Endothelial cell of umbilical vein (primary cell): ENCODE results near the gene BAX. TPM values are rescaled to one million over a fixed set of nuclear protein-coding genes. Genes with fewer than 3 reads are reported as not detected.

Source experiments
- BruUV-seq: library from RNA; stranded (reverse); fragments of 400-500 nt; replicated peaks from 2 replicates; lab custom pipeline; 2021; lab: Mats Ljungman, UMichigan
- CTCF ChIA-PET: fragments of 300-600, 350-600 bp; sonication (Branson Sonifier 250); formaldehyde crosslinking; loops from one replicate; lab custom pipeline; 2021; ENCODE audit warnings: antibody characterized with exemption, inconsistent platforms; lab: Charles Lee
- POLR2A ChIA-PET: fragments of 300-600, 350-600 bp; sonication (Branson Sonifier 250); formaldehyde crosslinking; loops from one replicate; lab custom pipeline; 2021; ENCODE audit warnings: antibody characterized with exemption, inconsistent platforms; lab: Charles Lee
- DNase-seq: peaks from one replicate; pipeline ENCODE4 v3.0.0-alpha.2; 2011; ENCODE audit warnings: low read depth, low spot score
- FAIRE-seq: peaks from 2 replicates; lab custom pipeline; 2011; peaks lifted over from hg19 to GRCh38; lab: Jason Lieb, UNC
- H2AFZ ChIP-seq: 2 replicates; pipeline ENCODE4 v1.6.0; 2012; ENCODE audit warnings: low read depth, low read length, control low read depth, inconsistent platforms
- H3K27ac ChIP-seq: 2 replicates; pipeline ENCODE4 v1.5.1; 2011; ENCODE audit warnings: low read depth, mild to moderate bottlenecking, control low read depth, low read length, moderate library complexity; ENCODE audit not compliant: insufficient read depth
- H3K27me3 ChIP-seq, 2 experiments: 2 replicates each; pipeline versions ENCODE4 v1.6.0 to v1.6.1; 2011; ENCODE audit warnings: low read length in 2 of 2, mixed read lengths in 1 of 2; ENCODE audit not compliant: control insufficient read depth in 2 of 2, insufficient read depth in 2 of 2
- H3K36me3 ChIP-seq, 2 experiments: 2 replicates in 1 of 2; 3 replicates in 1 of 2; pipeline ENCODE4 v1.5.1; 2011; ENCODE audit warnings: low read length in 2 of 2, mild to moderate bottlenecking in 1 of 2, moderate library complexity in 1 of 2; ENCODE audit not compliant: control insufficient read depth in 2 of 2, insufficient read depth in 2 of 2; ENCODE audit errors: extremely low read depth in 1 of 2
- H3K4me1 ChIP-seq: 3 replicates; pipeline ENCODE4 v1.5.1; 2011; ENCODE audit warnings: mild to moderate bottlenecking, low read length; ENCODE audit not compliant: control insufficient read depth, insufficient read depth; ENCODE audit errors: extremely low read depth
- H3K4me2 ChIP-seq: 2 replicates; pipeline ENCODE4 v1.6.1; 2011; ENCODE audit warnings: low read length, control low read depth, mixed read lengths; ENCODE audit not compliant: insufficient read depth
- H3K4me3 ChIP-seq, 3 experiments: fragments of 200-600 bp in 1 of 3; sonication (generic), shearing (Covaris generic) in 1 of 3; replicated peaks in 1 of 3; 2 replicates each; pipeline ENCODE4 v1.5.1; 2011 to 2016; ENCODE audit warnings: control low read depth in 3 of 3, low read length in 3 of 3, mild to moderate bottlenecking in 2 of 3, inconsistent platforms in 1 of 3, low read depth in 1 of 3, moderate library complexity in 1 of 3; ENCODE audit not compliant: insufficient read depth in 1 of 3
- H3K79me2 ChIP-seq: 2 replicates; pipeline ENCODE4 v1.6.0; 2012; ENCODE audit warnings: low read length, inconsistent platforms; ENCODE audit not compliant: control insufficient read depth, insufficient read depth
- H3K9ac ChIP-seq: replicated peaks from 2 replicates; pipeline ENCODE3; 2011; ENCODE audit warnings: low read length, control low read depth; ENCODE audit not compliant: insufficient read depth; ENCODE audit errors: extremely low read depth
- H3K9me1 ChIP-seq: replicated peaks from 3 replicates; pipeline ENCODE4 v1.6.0; 2011; ENCODE audit warnings: mild to moderate bottlenecking, low read length; ENCODE audit not compliant: control insufficient read depth, insufficient read depth; ENCODE audit errors: extremely low read depth
- H3K9me3 ChIP-seq: replicated peaks from 2 replicates; pipeline ENCODE4 v1.5.1; 2012; ENCODE audit warnings: low read length, inconsistent platforms; ENCODE audit not compliant: control insufficient read depth, insufficient read depth
- H4K20me1 ChIP-seq: replicated peaks from 2 replicates; pipeline ENCODE3; 2011; ENCODE audit warnings: mild to moderate bottlenecking, low read length; ENCODE audit not compliant: control insufficient read depth, insufficient read depth; ENCODE audit errors: extremely low read depth
- FOS ChIP-seq: IDR thresholded peaks from 2 replicates; pipeline ENCODE4 v1.6.1; 2011; ENCODE audit warnings: mild to moderate bottlenecking, low read length, moderate library complexity, borderline replicate concordance; ENCODE audit not compliant: insufficient read depth
- GATA2 ChIP-seq: IDR thresholded peaks from 2 replicates; pipeline ENCODE4 v1.7.0; 2011; ENCODE audit warnings: low read depth, mild to moderate bottlenecking, moderate library complexity, mixed read lengths, low read length; ENCODE audit not compliant: insufficient read length, insufficient read depth
- JUN ChIP-seq: IDR thresholded peaks from 2 replicates; pipeline ENCODE4 v1.6.1; 2011; ENCODE audit warnings: borderline replicate concordance, low read depth; ENCODE audit not compliant: insufficient read length, insufficient read depth
- MAX ChIP-seq: IDR thresholded peaks from 2 replicates; pipeline ENCODE4 v1.6.1; 2011; ENCODE audit not compliant: insufficient read depth, insufficient read length
- MYC ChIP-seq: IDR thresholded peaks from one replicate; pipeline ENCODE4 v1.6.1; 2011; ENCODE audit warnings: mild to moderate bottlenecking, low read depth, low read length
- POLR2A ChIP-seq: IDR thresholded peaks from 2 replicates; pipeline ENCODE4 v1.6.1; 2012; ENCODE audit warnings: low read depth, mild to moderate bottlenecking, control low read depth, low read length
- POLR2AphosphoS5 ChIP-seq: IDR thresholded peaks from 2 replicates; pipeline ENCODE4 v1.6.1; 2012; ENCODE audit warnings: low read depth, mild to moderate bottlenecking, control low read depth, low read length, moderate library complexity; ENCODE audit not compliant: insufficient read depth
- dilution Hi-C: fragments of 300-500 bp; cut with MboI; formaldehyde crosslinking; loops from one replicate; pipeline ENCODE4 v1.15.0; 2019; ENCODE audit warnings: low sequenced_read_pairs; ENCODE audit not compliant: extremely low pct_ligation_motif_present
- intact Hi-C: fragments of 100-400 bp; cut with micrococcal nuclease; formaldehyde crosslinking; loops from one replicate; pipeline ENCODE4 v1.10.0; 2022
- polyA plus RNA-seq, 4 experiments: library from polyadenylated mRNA; depleted of rRNA in 3 of 4; stranded (reverse) in 3 of 4; unstranded in 1 of 4; fragments of >200 nt; gene quantifications; 2 replicates each; pipeline versions ENCODE4 v1.2.1 to v1.2.3, GENCODE V29; 2011 to 2012; ENCODE audit warnings: missing spikeins in 1 of 4
- total RNA-seq: library from RNA; stranded (reverse); gene quantifications from 2 replicates; pipeline ENCODE4 v1.2.3, GENCODE V29; 2021
- TF ChIP-seq, protein P1 (sequence below), 2 donors: IDR thresholded peaks; 1 replicate in 1 of 2; 2 replicates in 1 of 2; pipeline ENCODE4 v1.5.1; 2011; ENCODE audit warnings: low read length in 2 of 2, mild to moderate bottlenecking in 2 of 2, moderate library complexity in 2 of 2, control low read depth in 1 of 2, inconsistent platforms in 1 of 2, low read depth in 1 of 2; ENCODE audit not compliant: insufficient read depth in 1 of 2; ENCODE audit errors: extremely low read depth in 1 of 2

BAX gene
- total and polyA plus RNA-seq, 2 donors (not counting 3 experiments of a cell fraction or from before 2014, with no cell fraction given) = 267 to 283 TPM

DNA sequence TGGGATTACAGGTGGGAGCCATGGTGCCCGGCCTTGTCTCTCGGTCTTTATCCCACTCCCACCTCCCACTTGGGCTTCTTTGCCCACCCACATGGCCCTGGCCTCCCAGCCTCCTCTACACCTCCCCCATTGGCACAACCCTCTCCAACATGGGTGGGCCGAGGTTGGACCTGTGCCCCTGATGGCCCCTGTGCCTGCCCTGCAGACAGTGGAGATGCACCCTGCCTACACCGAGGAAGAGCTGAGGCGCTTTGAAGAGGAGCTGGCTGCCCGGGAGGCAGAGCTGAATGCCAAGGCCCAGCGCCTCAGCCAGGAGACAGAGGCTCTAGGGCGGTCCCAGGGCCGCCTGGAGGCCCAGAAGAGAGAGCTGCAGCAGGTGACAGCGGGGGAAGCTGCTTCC lies 33.7 kb upstream of the BAX start:
- H3K4me3 ChIP-seq = no peak overlapping the region
- H3K36me3 ChIP-seq = peaks cover 2 to 31% of the 10 kb centered on the region in 2 experiments
- no peak for FAIRE-seq

DNA sequence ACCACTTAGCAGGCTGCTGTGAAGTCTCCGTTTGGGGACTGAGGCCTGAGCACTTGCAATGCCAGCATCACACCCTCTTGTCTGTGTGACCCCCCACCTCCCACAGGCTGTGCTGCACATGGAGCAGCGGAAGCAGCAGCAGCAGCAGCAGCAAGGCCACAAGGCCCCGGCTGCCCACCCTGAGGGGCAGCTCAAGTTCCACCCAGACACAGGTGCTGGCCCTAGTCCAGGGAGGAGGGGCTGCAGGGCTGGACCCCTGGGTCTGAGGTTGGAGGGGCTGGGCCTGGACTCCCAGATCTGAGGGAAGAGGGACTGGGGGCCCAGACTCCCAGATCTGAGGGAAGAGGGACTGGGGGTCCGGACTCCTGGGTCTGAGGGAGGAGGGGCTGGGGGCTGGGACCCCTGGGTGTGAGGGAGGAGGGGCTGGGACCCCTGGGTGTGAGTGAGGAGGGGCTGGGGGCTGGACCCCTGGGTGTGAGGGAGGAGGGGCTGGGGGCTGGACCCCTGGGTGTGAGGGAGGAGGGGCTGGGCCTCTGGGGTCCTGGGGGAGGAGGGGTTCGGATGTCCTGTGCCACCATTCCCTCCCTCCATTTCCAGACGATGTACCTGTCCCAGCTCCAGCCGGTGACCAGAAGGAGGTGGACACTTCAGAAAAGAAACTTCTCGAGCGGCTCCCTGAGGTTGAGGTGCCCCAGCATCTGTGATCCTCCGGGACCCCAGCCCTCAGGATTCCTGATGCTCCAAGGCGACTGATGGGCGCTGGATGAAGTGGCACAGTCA lies 32.8 kb upstream of the BAX start:
- no peak overlapping the region for H2AFZ ChIP-seq
- H3K4me2 ChIP-seq = no peak overlapping the region
- no peaks in the 10 kb centered on the region for H3K9me1 ChIP-seq
- FAIRE-seq (no peak), DNase-seq (no peak)
- CTCF ChIA-PET = interaction anchor here (0.9 kb wide), 1 partner anchor 49 kb away, joined by 3 read pairs; no protein-coding TSS in a partner anchor
- no peaks in the 10 kb centered on the region for H3K79me2 ChIP-seq
- H3K4me1 ChIP-seq = peaks cover 2% of the 10 kb centered on the region
- H3K27ac ChIP-seq = no peak overlapping the region
- no peaks in the 10 kb centered on the region for H3K27me3 ChIP-seq
- no peak for TF ChIP-seq POLR2A
- TF ChIP-seq, protein P1, sequence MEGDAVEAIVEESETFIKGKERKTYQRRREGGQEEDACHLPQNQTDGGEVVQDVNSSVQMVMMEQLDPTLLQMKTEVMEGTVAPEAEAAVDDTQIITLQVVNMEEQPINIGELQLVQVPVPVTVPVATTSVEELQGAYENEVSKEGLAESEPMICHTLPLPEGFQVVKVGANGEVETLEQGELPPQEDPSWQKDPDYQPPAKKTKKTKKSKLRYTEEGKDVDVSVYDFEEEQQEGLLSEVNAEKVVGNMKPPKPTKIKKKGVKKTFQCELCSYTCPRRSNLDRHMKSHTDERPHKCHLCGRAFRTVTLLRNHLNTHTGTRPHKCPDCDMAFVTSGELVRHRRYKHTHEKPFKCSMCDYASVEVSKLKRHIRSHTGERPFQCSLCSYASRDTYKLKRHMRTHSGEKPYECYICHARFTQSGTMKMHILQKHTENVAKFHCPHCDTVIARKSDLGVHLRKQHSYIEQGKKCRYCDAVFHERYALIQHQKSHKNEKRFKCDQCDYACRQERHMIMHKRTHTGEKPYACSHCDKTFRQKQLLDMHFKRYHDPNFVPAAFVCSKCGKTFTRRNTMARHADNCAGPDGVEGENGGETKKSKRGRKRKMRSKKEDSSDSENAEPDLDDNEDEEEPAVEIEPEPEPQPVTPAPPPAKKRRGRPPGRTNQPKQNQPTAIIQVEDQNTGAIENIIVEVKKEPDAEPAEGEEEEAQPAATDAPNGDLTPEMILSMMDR (IDR thresholded peaks at IDR 0.05; ENCODE audit: extremely low read depth in 1 of 2, insufficient read depth in 1 of 2, low read depth in 1 of 2, low read length in 2 of 2) = no peak
- no peak for TF ChIP-seq GATA2
- TF ChIP-seq MYC = no peak
- TF ChIP-seq JUN = no peak
- TF ChIP-seq FOS = no peak
- TF ChIP-seq POLR2AphosphoS5 = no peak
- no peak for TF ChIP-seq MAX
- no peak overlapping the region for H3K9ac ChIP-seq
- POLR2A ChIA-PET = no interaction called here
- H3K36me3 ChIP-seq = peaks cover 2 to 31% of the 10 kb centered on the region in 2 experiments
- no peaks in the 10 kb centered on the region for H4K20me1 ChIP-seq
- dilution Hi-C loops (no loop called here), intact Hi-C loops (no loop called here)
- no peak overlapping the region for H3K4me3 ChIP-seq
- no TSS peak for BruUV-seq
- no peaks in the 10 kb centered on the region for H3K9me3 ChIP-seq

More for the DNA sequence above, 33.7 kb upstream of the BAX start:
- dilution Hi-C loops (no loop called here), intact Hi-C loops (no loop called here)
- Histone ChIP-seq H3K9me1 (no peaks in the 10 kb centered on the region), H4K20me1 (no peaks in the 10 kb centered on the region), H3K27me3 (no peaks in the 10 kb centered on the region), H3K79me2 (no peaks in the 10 kb centered on the region), H3K4me1 (no peaks in the 10 kb centered on the region), H3K9ac (no peak overlapping the region), H3K4me2 (no peak overlapping the region), H3K27ac (no peak overlapping the region), H2AFZ (no peak overlapping the region), H3K9me3 (no peaks in the 10 kb centered on the region)
- ChIA-PET POLR2A (no interaction called here), CTCF (interaction anchor here (0.9 kb wide), 1 partner anchor 50 kb away, joined by 3 read pairs; no protein-coding TSS in a partner anchor)
- BruUV-seq = no TSS peak
- no peak for TF ChIP-seq JUN
- no peak for DNase-seq
